GM18499 (cell line): ENCODE data around the gene HIC2.
"Not testable (repeated sequence)": the region's sequence is repeated elsewhere in the genome, so short reads cannot be mapped to it uniquely, and the experiment has no call there.

Source experiments
- ATAC-seq: cut with Tn5 transposase; IDR thresholded peaks from one replicate; pipeline ENCODE4 v1.9.1; 2021; ENCODE audit warnings: moderate number of reproducible peaks; ENCODE audit not compliant: insufficient read depth, unreplicated experiment

The HIC2 gene

GRCh38 chr22:21448627-21449416, 31.7 kb downstream of the HIC2 start:
- no peak for ATAC-seq

DNA sequence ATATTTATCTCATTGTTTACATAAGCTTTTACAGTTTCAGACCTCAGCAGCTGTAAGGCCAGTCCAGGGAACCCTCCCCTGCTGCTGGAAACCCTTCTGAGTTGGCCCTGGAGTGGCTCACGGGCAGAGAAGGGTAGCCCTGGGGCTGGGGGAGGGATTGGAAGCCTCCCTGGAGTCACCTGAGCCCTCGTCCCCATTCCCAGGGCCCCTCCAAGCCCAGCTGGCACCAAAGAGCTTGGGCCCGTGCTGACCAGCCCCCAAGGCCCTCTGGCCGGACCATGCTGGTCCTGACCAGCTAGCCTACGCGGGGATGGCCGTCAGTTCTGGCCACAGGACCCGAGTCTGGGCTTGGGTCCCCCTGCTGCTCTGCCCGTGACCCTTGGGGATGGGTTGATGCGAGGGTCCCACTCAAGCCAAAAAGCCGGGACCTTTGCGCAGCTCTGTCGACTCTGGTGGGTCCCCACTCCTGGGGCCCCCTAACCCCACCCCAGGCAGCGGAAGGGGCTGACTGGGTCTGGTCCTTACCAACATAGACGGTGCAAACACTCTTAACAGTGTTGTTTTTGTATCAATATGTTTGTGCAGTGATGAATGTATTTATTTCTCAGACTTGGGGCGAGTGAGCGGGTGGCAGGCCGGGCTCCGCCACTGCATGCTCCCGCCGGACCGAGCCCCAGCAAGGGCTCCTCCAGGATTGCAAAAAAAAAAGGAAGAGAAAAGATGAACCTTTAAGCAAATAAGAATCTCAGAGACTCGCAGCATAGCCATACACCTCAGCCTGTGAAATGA, 32.6 kb downstream of the HIC2 start:
- ATAC-seq: no peak

GRCh38 chr22:21450320-21450831, 33.2 kb downstream of the HIC2 start:
- no peak for ATAC-seq

GRCh38 chr22:21450858-21451353, 33.7 kb downstream of the HIC2 start:
- ATAC-seq: no peak

- ATAC-seq: no peak
Measured at GRCh38 chr22:21451545-21452520, 34.7 kb downstream of the HIC2 start.

GRCh38 chr22:21452666-21453065, 35.5 kb downstream of the HIC2 start:
- not testable (repeated sequence) for ATAC-seq

DNA sequence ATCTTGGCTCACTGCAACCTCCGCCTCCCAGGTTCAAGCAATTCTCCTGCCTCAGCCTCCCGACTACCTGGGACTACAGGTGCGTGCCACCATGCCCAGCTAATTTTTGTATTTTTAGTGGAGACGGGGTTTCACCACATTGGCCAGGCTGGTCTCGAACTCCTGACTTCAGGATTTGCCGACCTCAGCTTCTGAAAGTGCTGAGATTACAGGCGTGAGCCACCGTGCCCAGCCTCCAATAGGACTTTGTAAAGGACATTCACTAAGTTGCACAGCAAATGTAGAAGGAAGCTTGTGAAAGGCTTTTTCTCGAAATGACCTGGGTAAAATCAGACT, 37.8 kb downstream of the HIC2 start:
- ATAC-seq: not testable (repeated sequence)

- no peak for ATAC-seq
Measured at GRCh38 chr22:21455334-21456089, 38.3 kb downstream of the HIC2 start.

DNA sequence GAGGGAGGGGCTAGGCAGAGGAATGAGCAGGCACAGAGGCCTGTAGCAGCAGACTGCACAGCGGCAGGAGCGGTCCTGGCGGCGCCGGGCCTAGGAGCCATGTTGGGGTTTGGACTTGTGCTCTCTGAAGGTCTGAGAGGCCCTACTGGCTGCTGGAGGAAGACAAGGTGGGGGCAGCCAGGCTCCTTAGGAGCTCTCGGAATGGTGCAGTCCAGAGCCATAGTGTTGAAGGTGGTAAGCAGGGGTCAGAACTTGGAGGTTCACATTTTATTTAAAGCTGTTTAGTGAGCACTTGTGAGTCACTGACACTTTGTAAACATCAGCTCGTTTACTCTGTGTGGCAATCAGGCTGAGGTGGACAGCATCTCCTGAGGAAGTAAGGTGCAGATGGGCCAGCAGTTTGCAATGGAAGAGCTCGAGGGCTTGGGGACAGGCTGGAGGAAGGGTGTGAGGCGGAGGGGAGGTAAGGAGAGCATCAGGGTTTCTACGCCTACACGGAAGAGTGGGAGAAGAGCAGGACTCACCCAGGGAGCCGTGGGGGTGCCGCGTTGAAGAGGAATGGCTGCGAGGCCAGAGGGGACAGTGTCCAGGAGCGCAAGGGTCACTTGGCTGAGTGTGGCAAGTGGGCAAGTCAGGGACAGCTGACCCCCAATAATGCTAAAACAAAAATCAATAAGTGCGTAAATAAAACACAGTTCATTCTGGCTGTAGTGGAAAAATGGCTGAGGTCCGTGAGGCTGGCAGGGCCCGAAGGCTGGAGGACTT, 40.0 kb downstream of the HIC2 start:
- ATAC-seq: no peak

DNA sequence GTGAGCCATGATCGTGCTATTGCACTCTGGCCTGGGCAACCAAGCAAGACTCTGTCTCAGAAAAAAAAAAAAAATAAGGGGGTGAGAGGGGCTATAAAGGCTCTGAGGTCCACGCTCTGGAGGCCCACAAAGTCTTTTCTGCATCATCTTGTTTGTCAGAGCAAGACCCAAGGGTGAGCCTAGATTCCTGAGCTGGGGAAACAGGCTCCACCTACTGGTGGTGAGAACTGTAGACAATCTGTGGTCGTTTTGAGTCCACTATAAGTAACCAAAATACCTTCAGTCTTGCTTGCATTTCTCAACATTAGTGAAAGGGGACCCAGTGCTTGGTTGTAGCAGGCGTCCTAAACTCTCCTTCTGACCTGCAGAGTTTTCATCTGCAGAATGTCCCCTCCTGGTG, 45.5 kb downstream of the HIC2 start:
- not testable (repeated sequence) for ATAC-seq

DNA sequence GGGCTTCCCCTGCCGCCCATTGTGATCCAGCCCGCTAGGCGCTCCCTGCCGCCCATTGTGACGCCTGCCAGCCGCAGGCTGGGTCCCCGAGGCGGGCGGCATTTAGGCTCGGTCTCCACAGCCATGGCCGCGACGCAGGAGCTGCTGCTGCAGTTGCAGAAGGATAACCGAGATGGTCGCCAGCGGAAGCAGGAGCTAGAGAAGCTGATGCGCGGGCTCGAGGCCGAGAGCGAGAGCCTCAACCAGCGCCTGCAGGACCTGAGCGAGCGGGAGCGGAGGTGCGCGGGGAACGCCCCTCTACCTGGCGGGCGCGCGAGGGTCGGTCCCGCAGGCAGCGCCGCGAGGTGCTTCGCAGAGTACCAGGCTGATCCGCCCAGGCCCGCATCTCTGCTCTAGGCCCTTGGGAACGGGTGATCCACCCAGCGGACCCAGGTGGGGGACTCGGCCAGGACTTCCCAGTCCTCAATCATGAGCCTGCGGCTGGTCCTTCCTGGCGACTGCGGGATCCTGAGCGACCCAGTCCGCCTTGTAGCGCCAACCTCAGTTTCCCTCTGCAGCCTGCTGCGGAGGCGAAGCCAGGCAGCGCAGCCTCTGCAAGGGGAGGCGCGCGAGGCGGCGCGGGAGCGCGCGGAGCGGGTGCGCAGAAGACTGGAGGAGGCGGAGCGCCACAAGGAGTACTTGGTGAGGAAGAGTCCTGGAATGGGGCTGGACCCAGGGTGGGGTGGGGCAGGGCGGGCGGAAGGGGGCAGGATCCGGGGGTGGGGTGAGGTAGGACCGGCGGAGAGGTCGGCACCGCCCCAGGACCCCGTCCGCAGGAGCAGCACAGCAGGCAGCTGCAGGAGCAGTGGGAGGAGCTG, 50.4 kb downstream of the HIC2 start, which contains the start of gene TMEM191C:
Gene TMEM191C, plus strand, starts transcription at position 51 of the 857 bp plus-strand sequence. Its CDS starts 73 bp downstream, at position 124.
- ATAC-seq: not testable (repeated sequence)

GRCh38 chr22:21468194-21469096, 51.3 kb downstream of the HIC2 start:
- peak; percentile 67 for ATAC-seq

DNA sequence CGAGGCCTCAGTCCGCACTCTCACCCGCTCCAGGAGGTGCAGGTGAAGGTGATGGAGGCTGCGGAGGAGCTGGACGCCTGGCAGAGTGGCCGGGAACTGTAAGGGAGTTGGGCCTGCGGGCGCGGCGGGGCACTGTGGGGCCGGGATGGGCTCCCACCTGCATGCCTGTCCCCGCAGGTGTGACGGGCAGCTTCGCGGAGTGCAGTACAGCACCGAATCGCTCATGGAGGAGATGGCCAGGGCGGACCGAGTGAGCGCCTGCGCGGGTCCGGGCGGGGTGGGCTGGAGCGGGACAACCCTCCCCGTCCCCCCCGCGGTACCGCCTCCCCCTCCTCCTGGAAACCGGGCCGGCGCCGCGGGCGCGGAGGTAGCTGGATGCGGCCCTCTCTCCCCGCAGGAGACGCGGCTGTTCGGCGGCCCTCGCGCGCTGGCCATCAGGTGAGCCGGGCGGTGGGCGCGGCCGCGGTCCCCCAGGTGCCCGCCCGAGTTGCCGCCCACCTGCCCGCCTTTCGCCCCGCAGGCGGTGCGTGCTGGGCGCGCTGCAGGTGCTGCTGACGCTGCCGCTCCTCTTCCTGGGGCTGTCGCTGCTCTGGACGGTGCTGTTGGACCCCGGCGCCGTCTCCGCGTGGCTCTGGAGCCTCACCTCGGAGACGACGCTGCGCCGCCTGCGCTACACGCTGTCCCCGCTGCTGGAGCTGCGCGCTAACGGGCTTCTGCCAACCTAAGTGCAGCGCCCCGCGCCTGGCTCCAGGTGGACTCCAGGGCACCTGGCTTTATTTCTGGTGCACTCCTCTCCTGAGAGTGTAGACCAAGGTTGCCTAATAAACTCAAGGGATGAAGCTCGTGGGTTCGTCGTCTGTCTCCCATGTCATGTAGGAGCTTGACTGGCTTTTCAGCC, 52.2 kb downstream of the HIC2 start:
- ATAC-seq: not testable (repeated sequence)

GRCh38 chr22:21472984-21473383, 55.8 kb downstream of the HIC2 start:
- ATAC-seq: not testable (repeated sequence)

DNA sequence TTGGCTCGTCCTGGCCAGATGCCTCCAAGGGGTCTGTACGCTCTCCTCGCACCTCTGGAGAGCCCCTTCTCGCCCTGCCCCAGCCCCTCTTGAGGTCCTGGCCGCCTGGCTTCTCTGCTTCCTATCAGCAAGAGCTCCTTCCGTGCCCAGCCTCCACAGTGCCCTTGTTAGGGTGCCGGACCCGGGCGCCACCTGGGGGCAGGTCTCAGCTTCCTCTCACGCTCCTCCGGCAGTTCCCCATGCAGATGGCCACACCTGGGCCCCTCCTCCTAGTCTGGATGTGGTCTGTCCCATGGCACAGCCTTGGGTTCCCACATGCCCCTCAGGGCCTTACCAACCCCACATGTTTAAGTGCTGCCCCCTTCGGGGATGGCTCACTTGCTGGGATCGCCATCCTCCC, 56.5 kb downstream of the HIC2 start:
- not testable (repeated sequence) for ATAC-seq

GRCh38 chr22:21484039-21484438, 66.9 kb downstream of the HIC2 start:
- ATAC-seq: not testable (repeated sequence)
